ENCODE data around the gene RAI1.

The RAI1 gene

DNA sequence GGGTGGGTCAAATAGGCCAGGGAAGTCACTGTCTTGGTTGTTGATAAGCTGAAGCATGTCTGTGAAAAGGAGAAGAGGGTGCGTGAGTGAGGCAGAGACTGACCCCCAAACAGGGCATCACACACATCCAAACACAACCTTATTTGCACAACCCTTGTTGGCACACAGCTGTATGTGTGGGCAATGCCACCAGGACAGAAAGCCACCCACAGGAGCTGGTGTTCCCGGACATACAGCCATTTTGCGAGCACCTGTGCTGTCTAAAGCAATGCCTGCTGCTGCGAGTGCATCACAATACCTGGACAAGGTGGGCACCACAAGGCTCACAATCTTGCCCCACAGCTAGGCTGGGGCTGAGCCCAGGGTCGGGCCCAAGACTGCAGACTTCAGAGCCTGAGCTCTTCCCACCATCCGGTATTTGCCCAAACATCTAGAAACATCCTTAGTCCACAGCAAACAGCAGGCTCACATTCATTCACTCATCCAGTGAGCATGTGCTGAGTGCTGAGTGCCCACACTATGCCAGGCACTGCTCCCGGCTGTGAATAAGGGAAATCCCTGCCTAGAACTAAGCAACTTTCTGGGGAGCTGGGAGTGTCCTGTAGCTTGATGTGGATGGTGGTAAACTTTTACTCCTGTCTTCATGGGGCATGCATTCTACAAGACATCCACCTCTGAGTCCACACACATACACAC lies 139.4 kb downstream of the RAI1 start:
- DNase-seq = no peak

DNA sequence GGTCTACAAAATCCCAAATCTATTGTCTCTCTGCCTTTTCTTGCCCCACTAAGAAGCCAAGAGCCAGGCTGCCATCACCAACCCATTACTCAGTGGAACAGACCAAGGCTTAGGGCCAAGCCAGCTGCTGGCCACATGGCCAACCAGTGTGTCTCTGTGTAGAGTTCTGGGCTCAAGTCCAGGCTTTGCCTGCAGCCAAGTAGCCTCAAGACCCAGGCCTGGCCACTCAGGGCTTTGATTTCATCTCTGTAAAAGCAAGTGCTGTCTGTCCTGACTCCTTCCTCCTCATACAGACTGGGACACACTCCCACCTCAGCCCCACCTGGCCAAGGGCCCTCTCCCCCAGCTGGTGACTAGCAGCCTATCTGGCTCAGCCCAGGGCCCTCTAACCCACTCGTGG lies 140.9 kb downstream of the RAI1 start:
- no peak for DNase-seq

DNA sequence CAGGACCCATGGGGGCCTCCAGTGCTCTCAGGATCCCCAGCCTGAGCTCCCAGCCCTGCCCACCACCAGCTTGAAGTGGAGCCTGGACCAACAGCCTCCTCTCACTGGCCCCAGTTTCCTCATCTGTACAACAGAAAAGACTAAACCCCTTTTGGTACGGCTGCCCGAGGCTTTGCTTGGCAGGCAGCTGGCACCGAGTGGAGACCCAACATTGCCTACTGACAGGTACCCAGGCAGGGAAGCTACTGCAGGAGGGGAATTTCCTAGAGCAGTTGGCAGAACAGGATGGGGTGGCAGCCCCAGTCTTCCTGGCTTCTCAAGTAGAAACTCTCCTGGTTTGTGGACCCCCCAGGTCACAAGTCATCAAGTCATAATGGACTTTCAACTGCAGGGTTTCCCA lies 141.4 kb downstream of the RAI1 start:
- DNase-seq = no peak

DNA sequence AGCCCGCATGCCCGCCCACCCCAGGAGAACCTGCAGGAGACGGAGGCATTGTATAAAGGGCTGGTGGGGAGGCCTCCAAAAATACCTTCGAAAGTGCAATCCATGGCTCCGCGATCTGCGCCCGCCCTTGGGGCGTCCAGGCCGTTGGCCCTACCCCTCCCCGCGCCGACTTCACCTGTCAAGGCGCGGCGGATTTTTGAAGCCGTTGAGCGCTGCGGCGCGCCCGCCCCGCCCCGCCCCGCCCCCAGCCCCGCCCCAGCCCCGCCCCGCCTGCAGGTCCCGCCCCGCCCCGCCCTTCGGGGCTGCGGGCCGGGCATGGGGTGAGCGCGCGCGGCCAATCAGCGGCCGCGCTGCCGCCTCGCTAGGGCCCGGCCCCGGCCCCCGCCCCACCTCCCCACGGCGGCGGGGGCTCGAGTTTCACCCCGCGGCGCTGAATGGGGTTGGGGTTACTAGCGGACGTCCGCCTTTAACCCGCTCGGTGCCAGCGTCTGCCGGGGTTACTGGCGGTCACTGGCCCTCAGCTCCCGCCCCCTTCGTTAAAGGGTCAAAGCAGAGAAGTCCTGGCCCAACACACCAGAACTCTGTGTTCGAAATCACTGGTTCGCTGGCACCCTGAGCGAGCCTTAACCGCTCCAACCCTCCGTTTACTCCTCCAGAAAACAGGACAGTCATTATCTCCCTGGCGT lies 142.3 kb downstream of the RAI1 start:
- peak; percentile 90 for DNase-seq

DNA sequence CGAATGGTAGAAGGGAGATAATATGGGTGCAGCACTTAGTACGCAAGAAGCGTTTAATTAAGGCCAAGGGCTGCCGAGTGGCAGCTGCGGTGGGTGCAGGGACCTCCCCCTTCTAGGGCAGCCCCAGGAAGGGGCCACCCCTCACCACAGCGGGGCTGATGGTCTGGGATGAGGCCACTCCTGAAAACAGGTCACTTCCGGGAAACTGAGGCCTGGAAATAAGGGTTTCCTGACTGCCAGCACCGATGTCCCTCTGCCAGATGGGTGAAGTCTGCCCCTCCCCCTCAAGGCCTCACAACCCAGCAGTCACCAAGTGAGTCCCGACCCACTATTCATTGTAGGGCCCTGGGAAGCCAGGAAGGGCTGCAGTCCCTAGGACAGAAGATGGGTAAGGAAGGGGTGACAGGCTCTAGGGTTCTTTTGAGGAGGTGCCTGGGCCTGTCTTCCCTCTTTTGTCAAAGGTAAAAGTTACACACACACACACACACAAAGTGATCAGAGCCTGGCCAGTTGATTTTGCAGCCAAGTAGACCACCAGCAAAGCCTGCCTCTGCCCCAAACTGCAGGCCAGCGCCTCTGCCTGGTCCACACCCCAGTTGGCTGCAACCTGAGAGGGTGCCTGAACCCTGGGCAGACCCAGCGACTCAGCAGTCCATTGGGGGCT lies 143.0 kb downstream of the RAI1 start:
- DNase-seq = no peak

DNA sequence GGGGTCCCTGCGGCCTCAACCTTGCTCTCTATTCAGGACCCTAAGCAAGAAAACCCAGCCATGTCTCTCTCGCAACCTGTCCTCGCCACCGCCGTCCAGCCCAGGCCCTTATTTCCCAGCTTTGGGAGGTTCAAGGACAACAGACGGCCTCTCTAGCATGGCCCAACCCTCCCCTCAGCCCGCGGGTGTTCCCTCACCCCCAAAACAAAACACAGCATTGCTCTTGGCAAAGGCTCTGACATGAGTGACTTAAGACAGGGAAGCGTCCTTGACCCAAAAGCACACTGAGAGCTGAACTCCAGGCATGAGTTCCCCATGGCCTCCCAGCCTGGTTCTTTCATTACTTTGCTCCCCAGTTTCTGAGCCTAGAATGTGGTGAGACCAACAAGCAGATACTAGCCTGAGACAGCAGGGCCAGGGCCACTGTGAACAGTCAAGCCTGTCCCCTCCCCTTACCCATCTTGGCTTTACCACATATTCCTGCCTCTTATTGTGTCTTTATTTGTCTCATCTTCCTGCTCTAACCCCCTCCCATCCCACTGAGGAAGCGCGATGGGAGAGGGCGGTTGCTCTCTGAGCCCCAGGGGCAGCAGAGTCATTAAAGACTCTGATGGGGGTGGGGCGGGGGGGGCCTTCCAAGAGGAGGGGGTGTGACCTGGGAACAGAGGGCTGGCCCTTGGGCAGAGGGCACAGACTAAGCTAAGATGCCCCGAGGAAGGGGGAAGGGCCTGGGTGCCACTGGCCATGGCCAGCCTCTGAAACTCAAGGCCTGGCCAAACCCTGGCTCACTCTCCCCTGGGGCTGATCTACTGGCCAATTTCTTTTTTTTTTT lies 143.7 kb downstream of the RAI1 start:
- DNase-seq = no peak

DNA sequence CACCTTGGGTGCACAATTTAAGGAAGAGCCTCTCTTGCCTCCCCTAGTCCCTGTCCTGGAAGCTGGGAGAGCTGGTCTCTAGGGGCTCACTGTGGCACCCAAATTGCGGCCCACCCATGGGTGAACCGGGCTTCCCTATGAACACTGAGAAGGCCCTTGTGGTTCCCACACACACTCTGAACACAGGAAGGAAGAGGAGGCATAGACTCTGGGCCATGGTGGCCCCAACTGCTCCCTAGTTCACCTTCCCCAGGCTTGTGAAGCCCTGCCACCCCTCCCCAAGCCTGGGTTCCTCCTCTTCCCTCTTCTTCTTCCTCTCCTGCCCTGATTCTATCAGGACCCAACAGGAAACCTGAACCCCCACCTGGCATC lies 145.1 kb downstream of the RAI1 start:
- DNase-seq = no peak

DNA sequence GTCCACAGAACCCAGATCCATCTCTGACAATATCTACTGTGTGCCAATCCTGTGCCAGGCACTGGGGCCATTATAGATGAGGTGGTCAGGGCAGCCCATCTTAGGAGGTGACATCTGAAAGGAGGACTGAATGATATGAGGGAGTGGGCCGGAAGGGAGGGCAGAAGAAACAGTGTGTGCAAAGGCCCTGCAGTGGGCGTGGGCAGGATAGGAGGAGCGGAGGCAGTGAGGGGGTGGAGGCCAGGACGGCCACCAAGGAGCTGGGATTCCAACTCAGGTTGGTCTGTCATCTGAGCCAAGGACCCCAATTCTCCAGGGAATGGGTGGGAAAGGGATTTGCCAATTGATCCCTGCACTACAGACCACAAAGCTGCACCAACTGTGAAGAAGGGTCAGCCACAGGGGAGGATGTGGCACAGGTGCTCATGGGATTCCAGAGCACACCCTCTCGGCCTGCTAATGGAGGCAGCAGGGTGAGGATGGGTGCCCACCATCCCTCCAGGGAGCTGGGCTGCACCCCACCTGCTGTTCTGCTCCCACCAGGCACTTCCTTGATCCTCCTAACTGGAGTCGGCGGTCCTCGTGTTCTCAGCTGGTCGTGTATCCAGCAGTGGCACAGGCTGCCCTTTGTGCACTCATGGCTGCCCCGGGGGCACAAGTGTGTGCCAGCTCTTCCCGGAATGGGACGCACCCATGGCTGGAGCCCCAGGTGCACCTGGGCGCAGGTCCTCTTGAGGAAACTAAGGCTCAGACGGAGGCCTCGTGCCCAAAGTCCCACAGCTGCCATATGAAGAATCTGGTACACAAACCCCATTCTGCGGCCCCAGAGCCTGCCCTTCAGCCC lies 145.9 kb downstream of the RAI1 start:
- no peak for DNase-seq

DNA sequence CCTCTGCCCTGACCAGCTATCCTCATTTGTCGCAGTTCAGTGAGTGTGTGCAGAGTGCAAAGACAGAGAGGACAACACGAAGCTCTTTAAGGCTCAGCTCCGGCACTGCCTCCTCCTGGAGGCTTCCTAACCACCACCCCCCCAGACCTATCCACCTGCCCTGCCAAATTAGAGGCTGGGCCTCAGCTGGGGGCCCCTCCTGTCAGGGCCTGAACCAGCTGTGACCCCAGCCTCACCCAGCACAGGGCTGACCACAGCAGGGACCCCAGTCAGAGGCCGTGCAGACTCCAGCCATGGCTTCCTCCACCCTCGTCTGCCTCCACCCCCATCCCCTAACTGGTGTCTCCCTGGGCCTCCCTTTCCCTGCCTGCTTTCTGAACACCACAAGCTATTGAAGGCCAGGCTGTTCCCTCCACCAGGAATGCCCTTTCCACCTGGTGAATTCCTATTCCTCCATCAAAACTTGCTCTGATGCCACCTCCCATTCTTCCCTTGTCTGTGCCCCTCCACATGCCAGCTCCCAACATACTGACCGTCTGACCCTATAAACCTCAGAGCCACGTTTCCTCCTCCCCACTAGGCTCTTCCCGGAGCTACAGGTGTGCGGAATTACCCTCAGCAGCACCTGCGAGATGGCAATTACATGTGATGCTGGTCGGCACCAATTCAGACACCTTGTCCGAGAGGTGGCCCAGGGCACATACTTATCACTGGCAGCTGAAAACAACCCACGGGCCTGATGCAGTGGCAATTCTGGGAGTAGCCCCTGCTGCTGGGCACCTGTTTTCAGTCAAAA lies 146.8 kb downstream of the RAI1 start:
- DNase-seq = no peak

DNA sequence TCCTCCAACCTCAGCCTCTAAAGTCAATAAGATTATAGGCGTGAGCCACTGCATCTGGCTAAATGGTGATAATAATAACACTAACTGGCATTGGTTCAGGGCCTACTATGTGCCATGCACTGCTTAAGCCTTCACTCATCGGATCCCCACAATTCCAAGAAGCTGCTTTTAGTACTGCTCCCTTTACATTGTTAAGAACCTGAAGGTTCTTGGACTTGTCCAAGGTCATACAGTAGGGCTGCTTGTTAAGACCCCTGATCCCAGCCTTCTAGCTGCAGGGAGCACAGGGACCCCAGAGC lies 149.0 kb downstream of the RAI1 start:
- DNase-seq = no peak

DNA sequence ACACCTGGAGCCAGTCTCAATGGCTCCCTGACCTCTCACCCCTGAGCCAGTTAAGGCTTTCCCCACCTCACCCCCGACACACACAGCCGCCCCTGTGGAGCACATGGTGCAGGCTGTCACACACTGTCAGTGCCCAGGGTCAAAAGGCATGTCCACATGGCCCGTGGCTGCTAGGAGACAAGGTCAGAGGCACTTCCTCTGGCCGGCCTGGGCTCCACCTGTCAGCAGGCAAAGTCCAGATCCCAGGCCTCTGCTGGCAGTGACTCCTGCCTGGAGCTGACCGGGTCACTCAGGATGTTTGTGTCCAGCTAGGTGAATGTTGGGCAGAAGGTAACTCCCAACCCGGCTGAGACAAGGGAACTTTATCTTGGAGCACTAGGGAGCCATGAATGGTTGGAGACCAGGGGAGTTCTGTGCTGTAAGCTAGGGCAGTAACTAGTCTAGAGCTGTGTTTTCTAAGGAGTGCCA lies 149.5 kb downstream of the RAI1 start:
- DNase-seq = no peak

DNA sequence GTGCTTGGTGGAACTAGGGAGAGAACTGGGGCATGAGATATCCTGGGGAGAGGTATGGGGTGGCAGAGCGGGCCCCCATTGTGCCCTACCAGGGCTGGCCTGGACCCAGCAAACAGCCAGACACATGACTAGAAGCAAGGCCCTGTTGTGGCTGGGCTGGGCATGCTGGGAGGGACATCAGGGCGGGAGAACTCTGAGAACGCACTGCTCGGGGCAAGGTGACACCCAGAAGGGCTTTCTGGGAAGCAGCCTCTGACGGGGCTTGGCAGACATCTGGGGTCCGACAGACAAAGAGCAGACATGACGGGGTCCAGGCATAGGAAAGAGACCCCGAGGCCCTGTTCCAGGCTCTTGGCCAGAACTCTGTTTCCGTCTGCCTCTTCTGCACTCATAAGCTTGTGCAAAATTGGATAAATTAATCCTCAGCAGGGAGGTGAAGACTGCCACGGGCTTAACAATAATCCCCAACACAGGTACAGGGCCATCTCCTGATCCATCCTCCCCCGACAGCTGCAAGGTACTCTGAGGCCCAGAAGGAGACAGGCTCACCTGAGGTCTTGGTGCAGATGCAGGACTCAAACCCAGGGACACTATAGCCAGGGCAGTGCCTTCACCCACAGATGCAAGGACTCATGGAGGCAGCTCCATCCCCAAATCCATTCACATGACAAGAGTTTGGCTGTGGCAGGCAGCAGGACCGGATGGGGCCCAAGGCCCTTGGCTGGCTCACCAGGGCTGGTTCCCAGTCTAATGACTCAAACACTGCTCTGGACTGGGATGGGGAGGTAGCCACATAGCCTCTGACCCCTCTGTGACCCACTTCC lies 150.2 kb downstream of the RAI1 start:
- DNase-seq = no peak

DNA sequence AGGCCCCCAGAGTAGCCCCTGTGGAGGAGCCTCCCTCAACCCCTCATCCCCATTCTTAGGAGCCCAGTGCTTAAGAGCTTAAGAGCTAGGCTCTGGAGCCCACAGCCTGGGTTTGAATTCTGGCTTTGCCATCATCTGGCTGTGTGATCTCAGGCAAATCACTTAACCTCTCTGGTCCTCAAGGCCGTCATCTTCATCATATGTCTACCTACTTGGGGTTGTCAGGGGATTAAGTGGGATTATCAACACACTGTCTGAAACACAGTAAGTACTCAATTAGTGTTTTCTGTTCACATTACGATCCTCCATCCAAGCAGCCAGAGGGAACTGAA lies 150.7 kb downstream of the RAI1 start:
- DNase-seq = no peak

DNA sequence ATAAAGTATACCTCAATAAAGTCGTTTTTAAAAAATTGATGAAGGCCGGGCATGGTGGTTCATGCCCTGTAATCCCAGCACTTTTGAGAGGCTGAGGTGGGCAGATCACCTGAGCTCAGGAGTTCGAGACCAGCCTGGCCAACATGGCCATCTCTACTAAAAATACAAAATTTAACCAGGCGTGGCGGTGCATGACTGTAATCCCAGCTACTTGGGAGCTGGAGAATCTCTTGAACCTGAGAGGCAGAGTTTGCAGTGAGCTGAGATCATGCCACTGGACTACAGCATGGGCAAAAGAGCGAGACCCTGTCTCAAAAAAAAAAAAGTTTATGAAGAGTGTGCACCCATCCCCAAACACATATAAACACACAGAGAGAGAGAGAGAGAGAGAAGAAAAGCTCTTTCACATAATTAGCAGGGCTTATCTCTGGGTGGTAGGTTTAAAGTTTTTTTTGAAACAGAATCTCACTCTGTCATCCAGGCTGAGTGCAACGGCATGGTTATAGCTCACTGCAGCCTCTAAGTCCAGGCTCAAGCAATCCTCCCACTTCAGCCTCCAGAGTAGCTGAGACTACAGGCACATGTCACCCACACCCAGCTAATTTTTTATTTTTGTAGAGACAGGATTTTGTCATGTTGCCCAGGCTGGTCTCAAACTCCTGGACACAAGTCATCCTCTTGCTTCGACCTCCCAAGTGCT lies 152.6 kb downstream of the RAI1 start:
- DNase-seq = no peak

DNA sequence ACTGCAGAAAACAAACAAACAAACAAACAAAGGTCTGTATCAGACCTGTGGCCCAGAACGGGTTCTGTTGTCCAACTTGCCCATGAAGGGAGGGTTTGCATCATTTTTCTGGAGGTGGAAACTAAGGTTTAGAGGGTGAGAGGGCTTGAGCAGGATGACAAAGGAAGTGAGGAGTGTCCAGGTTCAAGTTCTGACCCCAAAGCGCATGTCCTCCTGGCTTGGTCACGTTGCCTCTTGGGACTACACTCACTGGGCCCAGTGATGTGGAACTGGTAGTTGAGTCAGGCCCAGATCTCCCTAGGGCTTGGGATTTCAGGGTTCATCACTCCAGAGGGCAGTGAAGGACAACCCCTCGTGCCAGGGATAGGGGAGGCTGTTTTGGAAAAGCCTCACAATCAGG lies 153.7 kb downstream of the RAI1 start:
- no peak for DNase-seq

DNA sequence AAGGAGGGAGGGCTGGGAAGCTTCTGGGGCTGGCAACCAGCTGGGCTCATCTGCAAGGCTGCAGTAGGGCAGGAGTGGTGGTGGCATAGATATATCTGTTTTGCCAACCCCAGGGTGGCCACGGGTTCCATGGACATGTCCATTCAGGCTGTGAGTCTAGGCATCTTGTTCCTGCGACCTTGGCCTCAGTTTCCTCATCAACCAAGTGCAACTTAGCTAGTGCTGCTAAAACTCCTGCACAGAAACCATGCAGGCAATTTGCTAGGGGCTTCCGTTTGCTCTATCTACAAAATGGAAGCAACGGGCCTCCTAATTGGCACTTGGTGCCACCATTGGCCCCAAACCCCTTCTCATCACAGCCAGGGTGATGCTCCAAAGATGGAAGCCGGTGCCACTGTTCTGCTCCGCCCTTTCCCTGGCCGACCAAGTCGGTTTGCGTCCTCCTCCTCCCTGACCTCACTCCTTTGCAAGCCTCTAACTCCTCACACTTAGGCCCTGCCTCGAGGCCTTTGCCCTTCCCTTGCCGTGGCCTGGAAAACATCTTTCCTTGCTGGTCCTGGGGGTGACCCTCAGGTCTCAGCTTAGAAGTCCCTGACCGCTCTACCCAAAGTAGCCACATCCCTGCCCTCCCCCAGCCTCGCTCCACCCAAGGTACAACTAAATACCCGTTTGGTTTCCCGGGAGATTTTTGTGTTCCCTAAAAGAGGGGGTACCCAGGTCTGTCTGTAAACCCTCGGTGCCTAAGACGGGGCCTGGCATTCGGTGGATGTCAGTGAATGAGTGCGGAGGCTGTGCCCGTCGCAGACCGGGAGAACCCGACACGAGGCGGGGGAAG lies 154.4 kb downstream of the RAI1 start:
- no peak for DNase-seq

DNA sequence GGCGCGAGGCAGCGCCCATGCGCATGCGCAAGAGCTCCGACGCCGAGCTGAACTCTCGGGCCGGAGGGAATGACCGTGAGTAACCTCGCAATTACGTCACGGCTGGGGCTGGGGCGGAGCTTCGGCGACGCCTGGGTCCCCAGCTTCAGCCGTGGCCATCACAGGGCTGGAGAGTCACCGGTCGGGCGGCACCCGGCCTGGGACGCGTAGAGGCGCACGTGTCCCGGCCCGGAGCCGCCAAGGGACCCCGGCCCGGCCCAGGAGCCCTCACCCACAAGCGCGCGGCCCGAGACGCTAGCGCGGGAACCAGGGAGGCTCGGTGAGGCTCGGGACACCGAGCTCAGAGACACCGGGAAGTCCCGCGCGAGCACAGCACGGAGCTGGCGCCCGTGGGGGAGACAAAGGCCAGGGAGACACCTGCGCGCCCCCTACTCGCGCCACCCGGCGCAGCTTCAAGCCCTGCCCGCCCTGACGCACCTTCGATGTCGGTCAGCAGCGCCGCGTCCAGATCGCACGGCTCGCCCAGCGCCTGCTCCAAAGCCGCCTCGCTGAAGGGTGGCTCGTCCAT lies 155.1 kb downstream of the RAI1 start:
- DNase-seq = peak; percentile 97

DNA sequence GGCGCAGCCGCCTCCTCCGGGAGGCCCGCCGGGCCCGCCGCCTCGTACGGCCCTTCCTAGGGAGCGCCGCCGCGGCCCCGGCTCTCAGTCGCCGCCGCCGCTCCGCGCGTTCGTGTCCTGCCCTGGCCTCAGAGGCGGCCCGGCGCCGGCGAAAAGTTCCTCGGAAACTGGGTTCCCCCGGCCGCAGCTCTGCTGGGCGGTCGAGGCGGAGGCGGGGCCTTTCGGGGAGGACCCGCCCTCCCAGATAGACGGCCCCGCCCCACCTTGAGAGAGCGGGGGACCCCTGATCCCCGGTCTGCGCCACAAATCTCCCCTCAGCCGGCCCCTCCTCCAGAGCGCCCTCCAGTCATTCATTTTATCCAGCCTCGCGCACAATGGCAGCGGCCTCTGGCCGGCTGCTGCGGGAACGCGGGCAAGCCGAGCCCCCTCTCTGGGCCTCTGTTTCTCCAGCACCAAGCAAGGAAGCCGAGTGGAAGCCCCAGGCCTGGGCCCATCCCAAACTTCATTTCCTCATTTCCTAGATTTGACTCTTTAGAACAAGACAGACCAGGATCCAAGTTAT lies 155.6 kb downstream of the RAI1 start, which contains the start of gene SREBF1:
TSS of gene SREBF1 (minus strand) at position 169 of the 562 bp plus-strand sequence. CDS start 169 bp downstream, outside the sequence.
- peak; percentile 68 for DNase-seq
